Hepatocyte (in vitro differentiated cells): Measurements from ENCODE around the gene MMP19. TPM values are rescaled to one million over a fixed set of nuclear protein-coding genes. Genes with fewer than 3 reads are reported as not detected.

Experiments
- DNase-seq: peaks from one replicate; pipeline ENCODE4 v3.0.0-alpha.2; 2016; ENCODE audit warnings: low spot score
- H2AFZ ChIP-seq: fragments of 200-600 bp; sonication (generic); 2 replicates; pipeline ENCODE4 v1.6.0; 2016; ENCODE audit warnings: antibody characterized with exemption, mild to moderate bottlenecking
- H3K27ac ChIP-seq: fragments of 200-600 bp; sonication (generic); 2 replicates; pipeline ENCODE4 v1.5.1; 2016; ENCODE audit warnings: mild to moderate bottlenecking
- H3K27me3 ChIP-seq: fragments of 200-600 bp; sonication (generic); 2 replicates; pipeline ENCODE4 v1.6.1; 2016
- H3K36me3 ChIP-seq: fragments of 200-600 bp; sonication (generic); replicated peaks from 2 replicates; pipeline ENCODE4 v1.5.1; 2016; ENCODE audit warnings: low read depth; ENCODE audit not compliant: insufficient read depth
- H3K4me1 ChIP-seq: fragments of 200-600 bp; sonication (generic); 2 replicates; pipeline ENCODE4 v1.5.1; 2016; ENCODE audit warnings: mild to moderate bottlenecking, moderate library complexity; ENCODE audit not compliant: insufficient read depth
- H3K4me2 ChIP-seq: fragments of 200-600 bp; sonication (generic); 2 replicates; pipeline ENCODE4 v1.6.0; 2016
- H3K4me3 ChIP-seq: fragments of 200-600 bp; sonication (generic); 2 replicates; pipeline ENCODE4 v1.5.1; 2016; ENCODE audit warnings: mild to moderate bottlenecking
- H3K79me2 ChIP-seq: fragments of 200-600 bp; sonication (generic); 2 replicates; pipeline ENCODE4 v1.6.0; 2017; ENCODE audit warnings: mild to moderate bottlenecking
- H3K9me2 ChIP-seq: fragments of 200-600 bp; sonication (generic); replicated peaks from 2 replicates; pipeline ENCODE4 v1.6.0; 2017; ENCODE audit warnings: mild to moderate bottlenecking; ENCODE audit not compliant: insufficient read depth
- H3K9me3 ChIP-seq: fragments of 200-600 bp; sonication (generic); 2 replicates; pipeline ENCODE4 v1.5.1; 2016; ENCODE audit warnings: low read depth, mild to moderate bottlenecking
- H4K20me1 ChIP-seq: fragments of 200-600 bp; sonication (generic); 2 replicates; pipeline ENCODE4 v1.6.0; 2016; ENCODE audit warnings: mild to moderate bottlenecking; ENCODE audit not compliant: insufficient read depth, poor library complexity, severe bottlenecking
- EZH2 ChIP-seq: fragments of 200-600 bp; sonication (generic); IDR thresholded peaks from 2 replicates; pipeline ENCODE4 v1.6.1; 2016; ENCODE audit warnings: antibody characterized with exemption, mild to moderate bottlenecking, borderline replicate concordance
- EZH2phosphoT487 ChIP-seq: fragments of 200-600 bp; sonication (generic); IDR thresholded peaks from one replicate; pipeline ENCODE4 v1.6.1; 2018; ENCODE audit warnings: antibody characterized with exemption, mild to moderate bottlenecking, low read depth, moderate library complexity; ENCODE audit not compliant: unreplicated experiment, severe bottlenecking
- WGBS: methylation state at CpG from one replicate; pipeline ENCODE4 v1.1.6; 2016; ENCODE audit warnings: low lambda C conversion rate; ENCODE audit errors: missing lambda C conversion rate; 5-methylcytosine and 5-hydroxymethylcytosine counted together
- polyA plus RNA-seq: library from polyadenylated mRNA; unstranded; fragments of >200 nt; fragmentation: Nextera tagmentation; extraction: Ambion mirVana; gene quantifications from 2 replicates; pipeline ENCODE4 v1.2.1, GENCODE V29; 2016
- total RNA-seq: library from RNA; depleted of rRNA; stranded (reverse); fragments of >200 nt; gene quantifications from 2 replicates; pipeline ENCODE4 v1.2.3, GENCODE V29; 2014
- TF ChIP-seq, protein P1 (sequence below): fragments of 200-600 bp; sonication (generic); IDR thresholded peaks from 2 replicates; pipeline ENCODE4 v1.5.1; 2016; ENCODE audit warnings: antibody characterized with exemption, mild to moderate bottlenecking; ENCODE audit not compliant: poor library complexity

MMP19 gene
- total and polyA plus RNA-seq, 2 experiments from 2014 or later = 6.4 to 10.8 TPM

DNA sequence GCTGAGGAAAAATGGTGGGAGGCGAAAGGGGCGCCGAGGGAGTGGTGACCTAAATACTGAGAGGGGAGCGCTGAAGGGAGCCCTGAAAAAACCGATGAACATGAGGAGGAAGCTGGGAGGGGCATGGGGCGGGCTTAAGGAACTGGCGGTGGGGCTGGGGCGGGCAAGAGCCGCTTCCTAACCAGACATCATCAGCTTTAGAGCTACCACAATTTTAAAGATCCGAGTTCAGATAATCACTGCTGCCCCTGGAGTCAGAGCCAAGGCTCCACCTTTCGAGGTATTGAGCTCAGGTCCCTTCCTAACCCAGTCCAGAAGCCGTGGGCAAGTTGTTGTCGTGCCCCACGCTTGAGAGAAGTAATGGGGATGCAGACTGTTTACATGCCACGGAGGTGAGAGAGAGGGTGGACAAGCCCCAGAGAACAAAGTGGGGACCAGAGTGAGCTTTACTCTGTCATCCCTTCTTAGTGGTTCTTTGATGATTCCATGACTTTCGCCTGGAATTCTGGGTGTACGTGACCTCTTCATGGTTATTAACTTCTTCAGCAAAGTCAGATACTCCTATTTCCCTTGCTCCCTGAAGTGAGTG, 24.5 kb downstream of the MMP19 start:
- Histone ChIP-seq H3K27ac (peak overlapping the region; percentile 28), H3K9me3 (no peaks in the 10 kb centered on the region), H3K27me3 (no peaks in the 10 kb centered on the region), H4K20me1 (peaks cover 36% of the 10 kb centered on the region), H3K36me3 (no peaks in the 10 kb centered on the region), H3K4me3 (peak overlapping the region; percentile 43), H2AFZ (peak overlapping the region; percentile 33), H3K9me2 (no peaks in the 10 kb centered on the region), H3K79me2 (peaks cover 55% of the 10 kb centered on the region), H3K4me2 (peak overlapping the region; percentile 87), H3K4me1 (peaks cover 8% of the 10 kb centered on the region)
- TF ChIP-seq EZH2 (no peak), EZH2phosphoT487 (no peak)
- TF ChIP-seq, protein P1, sequence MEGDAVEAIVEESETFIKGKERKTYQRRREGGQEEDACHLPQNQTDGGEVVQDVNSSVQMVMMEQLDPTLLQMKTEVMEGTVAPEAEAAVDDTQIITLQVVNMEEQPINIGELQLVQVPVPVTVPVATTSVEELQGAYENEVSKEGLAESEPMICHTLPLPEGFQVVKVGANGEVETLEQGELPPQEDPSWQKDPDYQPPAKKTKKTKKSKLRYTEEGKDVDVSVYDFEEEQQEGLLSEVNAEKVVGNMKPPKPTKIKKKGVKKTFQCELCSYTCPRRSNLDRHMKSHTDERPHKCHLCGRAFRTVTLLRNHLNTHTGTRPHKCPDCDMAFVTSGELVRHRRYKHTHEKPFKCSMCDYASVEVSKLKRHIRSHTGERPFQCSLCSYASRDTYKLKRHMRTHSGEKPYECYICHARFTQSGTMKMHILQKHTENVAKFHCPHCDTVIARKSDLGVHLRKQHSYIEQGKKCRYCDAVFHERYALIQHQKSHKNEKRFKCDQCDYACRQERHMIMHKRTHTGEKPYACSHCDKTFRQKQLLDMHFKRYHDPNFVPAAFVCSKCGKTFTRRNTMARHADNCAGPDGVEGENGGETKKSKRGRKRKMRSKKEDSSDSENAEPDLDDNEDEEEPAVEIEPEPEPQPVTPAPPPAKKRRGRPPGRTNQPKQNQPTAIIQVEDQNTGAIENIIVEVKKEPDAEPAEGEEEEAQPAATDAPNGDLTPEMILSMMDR = no peak
- DNase-seq = no peak
- 7% methylated on average over 14 of the region's 17 CpGs for WGBS

DNA sequence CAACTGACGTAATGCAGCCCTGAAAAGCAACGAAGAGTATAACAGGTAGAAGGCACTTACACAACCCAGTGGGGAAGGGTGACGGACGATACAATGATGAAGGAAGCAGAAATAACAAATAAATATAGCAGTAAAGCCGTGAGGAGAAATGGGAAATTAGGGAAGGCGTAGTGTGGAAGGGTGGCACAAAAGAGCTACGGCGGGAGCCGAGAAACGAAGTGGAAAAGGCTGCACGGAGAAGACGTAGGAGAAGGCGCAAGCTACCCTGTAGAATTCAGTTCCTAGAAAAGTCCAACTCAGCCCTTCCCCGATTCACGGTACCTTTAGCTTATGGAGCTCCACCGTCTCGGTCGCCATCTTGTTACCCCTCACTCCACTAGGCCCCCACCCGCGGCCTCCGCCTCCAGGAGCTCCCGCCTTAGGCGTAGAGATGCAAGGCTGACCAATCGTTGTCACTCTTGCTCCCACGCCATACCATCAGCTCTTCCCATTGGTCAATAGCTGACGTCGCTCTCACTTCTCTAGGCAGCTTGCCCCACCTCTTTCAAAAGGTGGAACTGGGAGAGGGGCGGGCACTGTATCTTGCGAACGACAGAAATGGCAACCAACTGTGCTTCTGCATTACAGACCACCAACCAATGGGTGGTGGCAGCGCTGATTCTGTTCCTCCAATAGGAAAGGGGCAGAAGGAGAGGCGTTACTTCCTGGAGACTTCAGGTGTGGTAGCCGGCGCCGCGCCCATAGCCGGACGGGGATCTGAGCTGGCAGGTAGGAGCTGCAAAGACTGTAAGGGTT, 25.2 kb downstream of the MMP19 start, which contains the start of the genes ORMDL2 and SARNP:
Gene ORMDL2, plus strand, starts transcription at position 697 of the 795 bp plus-strand sequence. CDS start 959 bp downstream, outside the sequence.
Gene SARNP, minus strand, starts transcription at position 380 of the 795 bp plus-strand sequence. Its CDS starts 23 bp downstream, at position 357.
- H3K79me2 ChIP-seq = peaks cover 62% of the 10 kb centered on the region
- under 1% methylated on average over 38 of the region's 38 CpGs for WGBS
- H3K27me3 ChIP-seq = no peaks in the 10 kb centered on the region
- no peaks in the 10 kb centered on the region for H3K9me2 ChIP-seq
- peak within 1 kb of the TSS; percentile 62 for H2AFZ ChIP-seq
- no peaks in the 10 kb centered on the region for H3K9me3 ChIP-seq
- H3K36me3 ChIP-seq = no peaks in the 10 kb centered on the region
- peaks cover 8% of the 10 kb centered on the region for H3K4me1 ChIP-seq
- peaks cover 43% of the 10 kb centered on the region for H4K20me1 ChIP-seq
- peak within 1 kb of the TSS; percentile 87 for H3K4me2 ChIP-seq
- peak within 1 kb of the TSS; percentile 70 for H3K4me3 ChIP-seq
- peak within 1 kb of the TSS; percentile 90 for H3K27ac ChIP-seq
- DNase-seq = peak; percentile 99
- TF ChIP-seq, protein P1 = no peak
- TF ChIP-seq EZH2 (no peak), EZH2phosphoT487 (no peak)

DNA sequence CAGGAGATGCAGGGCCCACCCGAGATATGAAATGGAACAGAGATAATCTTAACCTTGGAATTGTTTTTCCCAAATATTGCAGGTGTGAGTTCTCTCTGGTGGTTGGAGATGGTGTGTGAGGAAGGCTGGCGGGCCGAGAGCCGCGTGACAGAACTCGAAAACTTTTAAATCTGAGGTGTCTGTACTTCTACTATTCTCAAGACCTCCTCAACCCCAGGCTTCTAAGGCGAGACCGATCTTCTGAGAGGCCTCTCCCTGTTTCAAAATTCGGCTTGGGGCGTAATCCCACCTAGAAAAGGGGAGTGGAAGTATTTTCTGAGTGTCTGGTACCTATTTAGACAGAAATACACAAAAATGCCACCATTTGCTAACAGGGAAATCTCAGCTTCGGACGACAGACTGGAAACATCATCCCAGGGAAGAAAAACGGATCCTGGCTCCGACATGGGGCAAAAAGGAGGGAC, 25.8 kb downstream of the MMP19 start:
- H3K4me2 ChIP-seq = peak overlapping the region; percentile 86
- H3K4me3 ChIP-seq = peak overlapping the region; percentile 70
- peak overlapping the region; percentile 62 for H2AFZ ChIP-seq
- H3K79me2 ChIP-seq = peaks cover 69% of the 10 kb centered on the region
- H3K9me2 ChIP-seq = no peaks in the 10 kb centered on the region
- no peaks in the 10 kb centered on the region for H3K9me3 ChIP-seq
- no peaks in the 10 kb centered on the region for H3K27me3 ChIP-seq
- TF ChIP-seq EZH2phosphoT487 = no peak
- TF ChIP-seq, protein P1 = no peak
- no peak for TF ChIP-seq EZH2
- peak; percentile 49 for DNase-seq
- H4K20me1 ChIP-seq = peaks cover 50% of the 10 kb centered on the region
- peak overlapping the region; percentile 90 for H3K27ac ChIP-seq
- peaks cover 8% of the 10 kb centered on the region for H3K4me1 ChIP-seq
- WGBS = under 1% methylated on average over 14 of the region's 14 CpGs
- no peaks in the 10 kb centered on the region for H3K36me3 ChIP-seq
